Stimulated activated CD8-positive, alpha-beta memory T cell treated with anti-CD3 and anti-CD28 coated beads, Interleukin-7, amount 100 ng/mL, for 1 hour (primary cell): ENCODE results near the gene HAS3.
"Not testable (repeated sequence)": the region's sequence is repeated elsewhere in the genome, so short reads cannot be mapped to it uniquely, and the experiment has no call there.

ENCODE experiments used
- DNase-seq, 2 donors: peaks; one replicate each; pipeline ENCODE4 v3.0.0-alpha.2; 2020; ENCODE audit warnings: low read depth in 2 of 2

HAS3 gene

DNA sequence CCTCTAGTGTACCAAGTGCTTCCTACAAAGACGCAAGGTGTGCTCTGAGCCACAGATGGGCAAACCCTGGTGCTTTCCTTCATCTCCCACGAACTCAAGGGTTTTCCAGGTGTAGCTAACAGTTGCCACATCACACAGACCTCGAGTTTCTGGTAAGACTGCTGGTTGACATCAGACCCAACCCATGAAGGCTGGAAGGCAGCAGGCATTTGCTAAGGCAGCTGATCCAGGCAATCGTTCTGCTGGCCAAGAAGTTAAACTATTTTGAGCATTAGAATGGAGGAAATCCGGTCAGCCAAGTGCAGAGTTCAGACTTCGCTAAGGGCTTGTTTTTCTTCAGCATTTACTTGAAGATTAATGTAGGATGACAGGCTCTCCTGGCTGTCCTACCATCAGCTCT lies 11.5 kb downstream of the HAS3 start:
- no peak for DNase-seq

DNA sequence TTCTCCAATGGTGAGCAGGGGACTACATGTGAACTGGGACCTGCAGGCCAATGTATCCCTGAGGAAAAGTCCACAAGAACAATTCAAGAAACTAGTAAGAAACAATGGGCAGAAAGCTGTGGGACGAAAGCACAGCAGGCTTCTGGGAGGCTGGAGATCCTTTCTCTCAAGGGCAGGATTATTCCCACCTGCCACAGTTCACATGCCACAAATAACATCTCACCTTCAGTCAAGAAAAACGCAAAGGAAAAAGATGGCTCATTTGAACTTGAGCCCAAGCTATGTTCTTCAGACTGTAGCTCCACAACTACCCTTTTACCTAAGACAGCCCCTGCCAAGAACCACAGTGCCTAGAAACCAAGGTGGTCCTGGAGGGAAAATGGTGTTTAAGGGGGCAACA lies 13.0 kb downstream of the HAS3 start:
- DNase-seq, result no peak

DNA sequence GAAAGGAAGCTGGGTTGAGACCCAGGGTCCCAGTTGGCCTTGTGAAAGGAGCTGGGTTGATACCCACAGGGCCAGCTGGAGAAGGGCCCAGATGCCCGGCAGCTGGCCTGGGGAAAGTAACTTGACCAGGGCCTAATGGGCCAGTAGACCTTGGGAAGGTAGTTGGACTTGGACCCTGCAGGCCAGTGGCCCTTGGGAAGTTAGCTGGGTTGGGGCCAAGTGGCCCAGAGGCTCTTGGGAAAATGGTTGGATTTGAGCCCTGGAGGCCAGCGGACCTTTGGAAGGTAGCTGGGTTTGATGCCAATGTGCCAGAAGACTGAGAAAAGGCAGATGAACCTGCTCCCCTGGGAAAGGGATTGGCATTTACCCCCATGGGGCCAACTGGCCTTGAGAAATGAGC lies 13.5 kb downstream of the HAS3 start:
- DNase-seq, result no peak

DNA sequence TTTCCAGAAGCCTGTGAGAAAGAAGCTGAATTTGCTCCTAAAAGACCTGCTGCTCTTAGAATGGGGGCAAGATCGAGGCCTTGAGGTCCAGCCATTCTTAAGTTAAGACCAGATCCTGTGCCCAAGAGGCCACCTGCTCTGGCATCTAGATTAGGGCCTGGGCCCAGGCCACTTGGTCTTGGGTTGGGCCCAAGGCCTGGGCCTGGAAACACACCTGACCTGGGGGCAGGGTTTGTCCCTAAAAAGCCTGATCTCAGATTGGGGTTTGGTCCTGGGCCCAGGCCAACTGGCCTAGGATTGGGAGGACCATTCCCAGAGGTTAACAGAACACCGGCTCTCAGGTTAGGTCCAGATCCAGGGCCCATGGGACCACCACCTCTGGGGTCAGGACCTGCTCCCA lies 14.1 kb downstream of the HAS3 start:
- DNase-seq, result no peak

DNA sequence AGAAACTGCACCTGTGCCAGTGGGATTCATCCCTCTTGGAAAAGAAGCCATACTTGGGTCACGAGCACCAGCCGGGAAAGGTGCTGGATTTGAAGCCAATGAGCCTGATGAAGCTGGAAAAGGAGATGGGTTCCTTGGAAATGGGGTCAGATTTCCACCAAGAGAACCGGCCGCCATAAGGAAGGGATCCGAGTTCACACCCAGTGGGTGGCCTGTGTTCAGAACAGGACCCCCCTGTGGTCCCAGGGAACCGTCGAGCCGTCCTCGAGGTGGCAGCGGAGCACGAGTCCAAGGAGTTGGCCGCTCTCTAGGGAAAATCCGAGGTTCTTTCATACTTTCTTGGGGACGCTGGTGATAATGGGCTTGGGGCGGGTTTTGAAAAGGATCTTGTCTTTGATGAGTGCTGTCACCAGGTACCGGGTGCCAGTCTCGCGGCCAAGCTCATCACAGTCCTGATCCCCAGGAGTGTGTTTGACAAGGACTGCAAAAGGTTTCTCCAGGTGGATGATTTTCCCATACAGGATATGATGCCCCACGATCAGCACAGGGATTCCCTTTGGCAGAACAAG lies 14.7 kb downstream of the HAS3 start:
- DNase-seq, result no peak

DNA sequence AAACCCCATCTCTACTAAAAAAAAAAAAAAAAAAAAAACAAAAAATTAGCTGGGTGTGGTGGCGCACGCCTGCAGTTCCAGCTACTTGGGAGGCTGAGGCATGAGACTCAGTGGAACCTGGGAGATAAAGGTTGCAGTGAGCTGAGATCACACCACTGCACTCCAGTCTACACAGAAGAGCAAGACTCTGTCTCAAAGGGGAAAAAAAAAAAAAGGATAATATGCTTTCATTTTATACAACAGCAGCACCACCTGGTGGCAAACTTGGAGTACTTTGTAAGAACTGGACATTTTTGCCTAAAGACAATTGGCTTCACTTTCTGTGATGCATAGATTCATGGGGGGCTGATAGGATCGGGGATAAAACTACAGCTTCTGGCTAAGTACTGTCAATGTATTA lies 18.5 kb downstream of the HAS3 start:
- DNase-seq, result peak in 1 of 2 donors; percentile 32

DNA sequence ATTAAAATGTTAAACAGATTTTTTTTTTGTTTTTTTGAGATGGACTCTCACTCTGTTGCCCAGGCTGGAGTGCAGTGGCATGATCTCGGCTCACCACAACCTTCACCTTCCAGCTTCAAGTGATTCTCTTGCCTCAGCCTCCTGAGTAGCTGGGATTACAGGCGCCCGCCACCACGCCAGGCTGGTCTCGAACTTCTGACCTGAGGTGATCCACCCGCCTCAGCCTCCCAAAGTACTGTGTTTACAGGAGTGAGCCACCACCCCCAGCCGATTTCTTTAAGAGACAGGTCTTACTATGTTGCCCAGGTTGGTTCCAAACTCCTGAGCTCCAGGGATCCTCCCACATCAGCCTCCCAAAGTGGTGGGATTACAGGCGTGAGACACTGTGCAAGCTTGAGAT lies 19.0 kb downstream of the HAS3 start:
- not testable (repeated sequence) for DNase-seq

DNA sequence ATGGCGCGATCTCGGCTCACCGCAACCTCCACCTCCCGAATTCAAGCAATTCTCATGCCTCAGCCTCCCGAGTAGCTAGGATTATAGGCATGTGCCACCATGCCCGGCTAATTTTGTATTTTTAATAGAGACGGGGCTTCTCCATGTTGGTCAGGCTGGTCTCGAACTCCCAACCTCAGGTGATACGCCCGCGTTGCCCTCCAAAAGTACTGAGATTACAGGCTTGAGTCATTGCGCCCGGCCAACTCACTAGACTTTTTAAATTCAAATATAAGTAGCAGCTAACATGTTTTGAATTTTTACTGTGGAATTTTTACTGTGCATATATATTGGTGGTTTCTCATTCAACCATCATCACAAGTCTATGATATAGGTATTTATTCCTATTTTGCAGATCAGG lies 19.5 kb downstream of the HAS3 start:
- DNase-seq, result not testable (repeated sequence)

DNA sequence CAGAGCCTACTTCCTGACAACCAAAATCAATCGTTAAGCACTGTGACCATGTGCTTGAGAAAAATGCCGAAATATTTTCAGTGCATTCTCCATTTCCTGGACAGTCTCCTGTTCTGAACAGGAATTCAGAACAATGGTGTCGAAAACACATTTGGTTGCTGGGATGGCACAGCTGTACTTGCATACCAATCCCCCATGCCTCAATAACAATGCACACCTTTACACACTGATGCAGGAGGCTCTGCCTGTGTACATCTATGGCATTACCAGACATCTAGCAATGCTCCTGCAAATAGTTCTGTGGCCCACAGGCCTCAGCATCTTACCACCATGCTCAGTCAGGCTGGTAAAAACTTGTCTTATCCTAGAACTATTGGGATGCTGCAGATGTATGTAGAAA lies 20.8 kb downstream of the HAS3 start:
- DNase-seq, result no peak

DNA sequence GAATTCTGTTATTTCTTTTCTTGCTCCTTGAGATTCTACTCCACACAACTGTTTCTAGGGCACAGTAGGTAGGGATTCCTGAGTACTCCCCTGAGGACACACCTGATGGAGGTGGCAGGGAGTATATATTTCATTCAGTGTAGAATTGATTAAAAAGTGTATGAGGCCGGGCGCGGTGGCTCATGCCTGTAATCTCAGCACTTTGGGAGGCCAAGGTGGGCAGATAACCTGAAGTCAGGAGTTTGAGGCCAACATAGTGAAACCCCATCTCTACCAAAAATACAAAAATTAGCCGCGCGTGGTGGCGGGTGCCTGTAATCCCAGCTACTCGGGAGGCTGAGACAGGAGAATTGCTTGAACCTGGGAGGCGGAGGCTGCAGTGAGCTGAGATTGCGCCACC lies 21.3 kb downstream of the HAS3 start:
- DNase-seq, result not testable (repeated sequence)

DNA sequence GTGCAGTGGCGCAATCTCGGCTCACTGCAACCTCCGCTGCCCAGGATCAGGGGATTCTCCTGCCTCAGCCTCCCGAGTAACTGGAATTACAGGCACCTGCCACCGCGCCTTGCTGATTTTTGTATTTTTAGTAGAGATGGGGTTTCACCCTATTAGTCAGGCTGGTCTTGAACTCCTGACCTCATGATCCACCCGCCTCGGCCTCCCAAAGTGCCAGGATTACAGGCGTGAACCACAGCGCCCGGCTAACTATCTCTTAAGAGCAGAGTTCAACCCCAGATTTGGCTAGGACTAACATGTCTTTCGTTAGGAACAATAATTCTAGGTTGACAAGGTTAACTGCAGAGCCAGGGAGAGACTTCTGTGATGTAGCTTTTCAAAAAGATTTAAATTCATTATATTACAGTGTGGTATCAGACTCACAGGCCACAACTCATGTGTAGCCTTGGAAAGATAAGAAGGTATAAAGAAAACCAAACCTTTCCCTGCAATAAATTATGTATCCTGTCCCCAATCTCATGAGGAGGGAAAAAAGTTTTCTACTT lies 22.6 kb downstream of the HAS3 start:
- no peak for DNase-seq

DNA sequence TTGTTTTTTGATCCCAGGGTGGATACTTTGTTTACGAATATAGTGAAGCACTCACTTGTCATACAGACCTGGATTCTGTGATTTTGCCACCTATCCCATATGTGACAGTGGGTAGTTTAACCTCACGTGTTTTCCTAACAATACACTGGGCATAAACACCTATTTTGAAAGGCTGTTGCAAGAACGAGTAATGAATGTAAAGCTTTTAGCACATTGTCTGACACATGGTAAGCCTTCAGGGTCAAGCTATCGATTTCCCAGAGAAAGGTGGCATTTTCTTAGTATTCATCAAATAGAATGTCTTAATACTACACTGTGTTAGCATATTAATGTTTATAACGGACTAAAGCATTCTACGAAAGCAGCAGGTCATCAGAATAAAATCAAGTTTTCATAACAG lies 25.0 kb downstream of the HAS3 start:
- no peak for DNase-seq

DNA sequence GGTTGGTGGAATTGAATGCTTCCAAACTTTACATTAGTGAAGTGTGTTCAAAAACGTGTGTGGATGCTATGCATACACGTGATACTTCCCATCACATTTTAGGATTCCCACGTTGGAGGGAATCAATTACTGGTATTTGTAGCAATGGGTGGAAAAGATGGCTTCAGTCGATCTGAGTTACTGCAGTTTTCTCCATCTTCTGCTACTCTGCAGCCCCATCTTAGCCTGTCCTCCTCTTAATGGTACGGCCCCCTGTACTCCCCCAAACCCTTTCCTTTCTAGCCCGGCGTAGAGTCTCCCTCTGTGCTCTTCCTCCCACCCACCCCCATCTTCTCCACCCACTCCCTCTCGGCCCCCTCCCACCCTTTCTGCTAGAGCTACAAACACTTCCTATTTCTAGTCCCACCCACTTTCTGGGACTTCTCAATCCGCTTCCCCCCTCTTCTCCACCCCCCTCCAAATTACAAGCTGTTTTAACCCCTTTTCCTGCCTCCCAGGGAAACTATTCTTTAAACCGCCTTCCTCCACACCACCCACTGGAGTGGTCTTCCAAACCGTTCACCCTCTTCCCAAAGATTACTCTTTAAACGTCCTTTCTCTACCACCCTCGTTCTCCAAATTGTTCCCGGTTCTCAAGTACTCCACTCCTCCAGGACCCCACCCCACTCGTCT lies 25.9 kb downstream of the HAS3 start:
- DNase-seq, result no peak

DNA sequence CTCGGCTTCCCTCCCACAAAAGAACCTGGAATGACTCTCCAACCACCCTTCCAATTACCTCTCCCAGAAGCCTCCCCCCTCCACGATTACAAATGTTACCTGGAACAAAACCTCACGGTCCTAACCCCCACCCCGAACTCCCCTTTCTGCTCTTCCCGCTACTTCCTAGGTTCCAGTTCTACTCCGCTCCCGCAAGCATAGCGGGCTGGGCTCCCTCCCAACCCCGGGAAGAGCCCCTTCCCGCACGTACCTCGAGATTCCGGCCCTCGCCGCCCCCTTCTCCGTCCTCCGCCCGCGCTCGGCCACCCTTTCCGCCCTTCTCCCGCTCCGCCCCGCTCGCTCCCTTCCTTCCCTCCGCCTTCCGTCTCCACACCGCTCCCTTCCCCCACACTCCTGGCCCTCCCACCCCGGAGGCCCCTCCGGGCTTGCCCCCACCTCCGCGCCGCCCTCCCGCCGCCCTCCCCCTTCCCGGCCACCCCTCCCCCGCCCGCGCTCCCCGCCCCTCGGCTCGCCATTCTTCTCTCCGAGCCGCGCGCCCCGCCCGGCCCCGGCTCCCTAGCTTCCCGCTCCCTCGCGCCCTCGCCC lies 26.5 kb downstream of the HAS3 start:
- peak; percentile 34 to 39 for DNase-seq

DNA sequence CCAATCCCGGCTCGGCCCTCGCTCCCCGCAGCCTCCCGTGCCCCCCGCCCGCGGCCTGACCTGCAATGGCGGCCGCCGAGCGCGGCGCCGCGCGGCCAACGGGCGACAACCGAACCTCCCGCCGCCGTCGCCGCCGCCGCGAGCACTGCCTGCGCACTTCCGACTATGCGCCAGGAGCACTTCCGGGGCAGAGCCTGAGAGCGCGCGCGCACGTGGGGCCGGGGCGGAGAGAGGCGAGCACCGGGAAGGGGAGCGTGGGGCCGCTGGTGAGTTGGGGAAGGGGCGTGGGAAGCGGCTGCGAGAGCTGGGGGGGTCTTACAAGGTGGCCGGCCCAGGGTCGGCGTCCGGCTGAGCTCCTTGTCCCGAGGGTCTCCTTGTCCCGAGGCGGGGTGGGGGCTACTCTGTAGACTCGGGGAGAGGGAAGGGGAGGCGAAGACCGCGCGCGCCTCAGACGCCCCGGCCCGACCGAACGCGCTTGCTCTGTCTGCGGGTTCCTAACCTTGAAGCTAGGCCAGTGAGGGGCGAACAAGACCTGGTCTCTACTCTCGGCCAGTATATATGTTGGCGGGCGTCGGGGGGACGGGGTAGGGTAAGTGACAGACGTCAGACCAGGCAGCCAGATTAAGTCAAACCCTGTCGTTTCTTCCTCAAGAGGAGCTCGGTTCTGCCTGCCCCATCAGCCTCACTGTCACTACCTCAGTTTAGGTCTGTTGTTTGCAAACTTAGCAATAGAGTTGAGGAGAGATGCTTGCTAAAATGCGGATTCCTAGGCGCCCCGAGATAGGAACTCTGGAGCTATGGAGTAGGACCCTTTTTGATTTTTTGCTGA lies 27.2 kb downstream of the HAS3 start, which contains the start of the genes CHTF8 and UTP4:
CHTF8 (minus strand) TSS at position 165 of the 829 bp plus-strand sequence. CDS start 11,130 bp downstream, outside the sequence.
UTP4 (plus strand) TSS at position 226 of the 829 bp plus-strand sequence. CDS start 811 bp downstream, outside the sequence.
- DNase-seq, result peak; percentile 56 to 76

DNA sequence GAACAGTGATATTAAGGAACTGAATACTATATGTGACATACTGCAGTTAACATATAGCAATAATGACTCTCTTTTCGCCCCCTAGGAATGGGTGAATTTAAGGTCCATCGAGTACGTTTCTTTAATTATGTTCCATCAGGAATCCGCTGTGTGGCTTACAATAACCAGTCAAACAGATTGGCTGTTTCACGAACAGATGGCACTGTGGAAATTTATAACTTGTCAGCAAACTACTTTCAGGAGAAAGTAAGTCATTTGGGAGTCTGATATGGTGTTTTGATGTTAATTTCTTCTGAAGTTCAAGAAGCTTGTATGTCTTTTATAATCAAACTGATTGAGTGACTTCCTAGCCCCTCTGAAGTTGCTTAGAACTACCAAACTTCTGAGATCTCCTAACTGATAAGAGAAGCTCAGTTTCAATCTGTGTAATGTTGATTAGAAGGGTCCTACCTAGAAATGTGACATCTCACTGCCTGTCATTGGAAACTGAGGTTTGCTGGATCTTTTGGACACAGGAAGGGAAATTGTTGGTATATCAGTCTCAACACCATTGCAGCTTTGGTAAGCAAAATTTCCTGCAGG lies 28.0 kb downstream of the HAS3 start:
- DNase-seq, result no peak

DNA sequence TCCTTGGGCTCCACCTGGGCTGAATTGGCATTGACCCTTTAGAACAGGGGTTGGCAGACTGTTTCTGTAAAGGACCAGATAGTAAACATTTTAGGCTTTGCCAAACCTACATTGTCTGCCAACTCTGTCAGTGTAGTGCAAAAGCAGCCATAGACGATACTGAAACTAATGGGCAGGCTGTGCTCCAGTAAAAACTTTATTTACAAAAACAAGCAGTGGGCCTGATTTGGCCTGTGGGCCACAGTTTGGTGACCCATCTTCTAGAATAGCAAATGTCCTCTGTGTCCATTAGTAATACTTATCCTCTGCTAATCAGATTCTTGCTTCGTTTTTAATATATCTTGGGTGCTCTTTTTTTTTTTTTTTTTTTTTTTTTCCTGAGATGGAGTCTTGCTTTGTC lies 33.2 kb downstream of the HAS3 start:
- DNase-seq, result no peak

DNA sequence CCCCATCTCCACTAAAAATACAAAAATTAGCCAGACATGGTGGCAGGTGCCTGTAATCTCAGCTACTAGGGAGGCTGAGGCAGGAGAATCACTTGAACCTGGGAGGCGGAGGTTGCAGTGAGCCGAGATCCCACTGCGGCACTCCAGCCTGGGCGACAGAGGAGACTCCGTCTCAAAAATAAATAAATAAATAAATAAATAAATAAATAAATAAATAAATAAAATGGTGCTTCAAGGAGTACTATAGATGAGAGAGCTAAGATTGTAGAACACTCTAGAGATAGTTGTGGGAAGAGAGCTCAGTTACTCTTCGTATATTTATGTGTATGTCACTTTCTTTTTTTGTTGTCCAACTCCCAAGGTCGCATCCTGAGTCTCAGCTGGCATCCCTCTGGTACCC lies 34.0 kb downstream of the HAS3 start:
- DNase-seq, result not testable (repeated sequence)

DNA sequence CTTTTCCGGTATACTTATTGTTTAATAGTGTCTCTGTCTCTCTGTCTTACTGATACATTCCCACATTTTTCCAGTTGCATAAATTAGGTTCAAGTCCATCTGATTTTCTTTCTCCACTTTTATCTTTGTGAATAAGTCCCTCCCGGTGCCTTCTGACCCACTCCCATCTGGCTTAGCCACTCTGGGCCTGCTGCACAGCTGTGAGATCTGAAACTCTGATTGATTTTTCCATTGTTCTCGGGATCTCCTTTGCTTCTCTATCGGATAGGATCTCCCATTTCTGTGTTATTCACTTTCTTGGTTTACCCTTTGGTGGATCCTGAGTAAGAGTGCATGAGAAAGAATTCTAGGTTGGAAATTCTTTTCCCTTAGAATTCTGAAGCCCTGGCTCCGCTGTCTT lies 35.6 kb downstream of the HAS3 start:
- DNase-seq, result no peak

DNA sequence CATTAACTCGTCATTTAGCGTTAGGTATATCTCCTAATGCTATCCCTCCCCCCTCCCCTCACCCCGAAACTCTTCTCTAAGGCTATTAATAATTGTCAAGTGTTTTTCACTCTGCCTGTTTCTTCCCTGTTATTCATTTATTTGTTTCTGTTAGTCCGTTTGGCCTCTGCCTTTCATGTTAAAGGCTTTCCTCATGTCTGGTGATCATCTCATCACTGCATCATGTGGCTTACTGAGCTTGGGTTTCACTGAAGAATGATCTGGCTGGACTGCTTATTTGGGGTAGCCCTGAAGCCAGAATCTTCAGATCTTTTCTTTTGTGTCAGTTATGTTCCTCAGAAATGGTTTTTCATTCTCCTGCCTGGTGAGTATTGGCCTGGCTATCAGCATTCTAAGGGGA lies 36.5 kb downstream of the HAS3 start:
- no peak for DNase-seq

DNA sequence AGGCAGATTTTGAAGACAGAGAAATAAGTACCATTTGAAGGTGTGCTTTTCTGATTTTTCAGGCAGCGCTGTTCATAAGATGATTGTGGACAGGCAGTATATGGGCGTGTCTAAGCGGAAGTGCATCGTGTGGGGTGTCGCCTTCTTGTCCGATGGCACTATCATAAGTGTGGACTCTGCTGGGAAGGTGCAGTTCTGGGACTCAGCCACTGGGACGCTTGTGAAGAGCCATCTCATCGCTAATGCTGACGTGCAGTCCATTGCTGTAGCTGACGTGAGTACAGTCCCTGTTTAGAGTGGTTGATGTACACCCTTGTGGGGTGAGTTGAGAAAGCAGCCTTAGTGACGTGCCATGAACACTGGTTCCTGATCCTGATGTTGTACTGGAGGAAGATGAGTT lies 37.7 kb downstream of the HAS3 start:
- no peak for DNase-seq

DNA sequence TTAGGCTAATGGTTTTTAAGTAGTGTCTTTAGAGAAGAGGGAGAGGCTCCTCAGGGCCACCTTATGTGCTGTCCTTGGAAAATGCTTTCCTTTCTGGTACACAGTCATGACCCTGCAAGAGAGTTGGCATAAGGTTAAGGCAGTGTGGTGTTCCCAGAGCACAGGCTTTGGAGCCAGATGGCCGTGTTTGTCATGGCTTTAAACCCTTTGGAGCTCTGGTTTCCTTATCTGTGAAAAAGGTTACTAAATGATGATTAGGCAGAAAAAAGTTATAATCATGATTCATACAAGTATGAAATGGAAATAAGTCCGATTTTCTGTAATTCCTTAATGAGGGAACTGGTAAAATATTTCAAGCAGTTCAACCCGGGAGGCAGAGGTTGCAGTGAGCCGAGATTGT lies 40.2 kb downstream of the HAS3 start:
- no peak for DNase-seq
